H1 (cell line): ENCODE measurements around the gene BABAM2. TPM values are rescaled to one million over a fixed set of nuclear protein-coding genes. Genes with fewer than 3 reads are reported as not detected.

Experiments
- JUND ChIP-seq: IDR thresholded peaks from 2 replicates; pipeline ENCODE4 v1.6.1; 2011; ENCODE audit warnings: mild to moderate bottlenecking, improper control_type of control experiment, low read length
- NRF1 ChIP-seq: IDR thresholded peaks from 2 replicates; pipeline ENCODE4 v1.6.1; 2011; ENCODE audit warnings: mild to moderate bottlenecking, low read depth, low read length, improper control_type of control experiment
- SAP30 ChIP-seq: fragments of 300-600 bp; sonication (generic); IDR thresholded peaks from 2 replicates; pipeline ENCODE4 v1.7.1; 2012; ENCODE audit warnings: low read length, moderate library complexity, mild to moderate bottlenecking, inconsistent platforms; ENCODE audit not compliant: insufficient read depth, insufficient replicate concordance
- SP1 ChIP-seq: IDR thresholded peaks from 2 replicates; pipeline ENCODE4 v1.6.1; 2011; ENCODE audit warnings: low read depth, low read length
- TAF7 ChIP-seq: optimal IDR thresholded peaks from 2 replicates; pipeline ENCODE3; 2011; ENCODE audit warnings: low read depth, mild to moderate bottlenecking, inconsistent platforms, low read length, moderate library complexity, borderline replicate concordance
- YY1 ChIP-seq: IDR thresholded peaks from 2 replicates; pipeline ENCODE4 v1.6.1; 2011; ENCODE audit warnings: low read depth, mild to moderate bottlenecking, low read length
- polyA plus RNA-seq, 7 experiments: library from polyadenylated mRNA; depleted of rRNA in 3 of 7; stranded (reverse) in 5 of 7; unstranded in 2 of 7; fragments of >200 nt in 5 of 7; fragments of 200-250 nt in 2 of 7; gene quantifications; 1 replicate in 5 of 7; 2 replicates in 1 of 7; 4 replicates in 1 of 7; pipeline versions ENCODE4 v1.2.1 to v1.2.3, GENCODE V29; 2011 to 2013; ENCODE audit warnings: missing spikeins in 2 of 7, mixed read lengths in 2 of 7
- total RNA-seq: library from RNA; stranded (reverse); fragmentation: NEBNext Ultra II Directional; extraction: Animal tissue kit (Norgen Biotek cat#: 25700); gene quantifications from 2 replicates; pipeline ENCODE4 v1.2.1, GENCODE V29; 2021

The BABAM2 gene
- total and polyA plus RNA-seq, 2 of the 8 experiments (the other 6 are each of a cell fraction or from before 2014, with no cell fraction given) = 15.8 to 20.9 TPM

DNA sequence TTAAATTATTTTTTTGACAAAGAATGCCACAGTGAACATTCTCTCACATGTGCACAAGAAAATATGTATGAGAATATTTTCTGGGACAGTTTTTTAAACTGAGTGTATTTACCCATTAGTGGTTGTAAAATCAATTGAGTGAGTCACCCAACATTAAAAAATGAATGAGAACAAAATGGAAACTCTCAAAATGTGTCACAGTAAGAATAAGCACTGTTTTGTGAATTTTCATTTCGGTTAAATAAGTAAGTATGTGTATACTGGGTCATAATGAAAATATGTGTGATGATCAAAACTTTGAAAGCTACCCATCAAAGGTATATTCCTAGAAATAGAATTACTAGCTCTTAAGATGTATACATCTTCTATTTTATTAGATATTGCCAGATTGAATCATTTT lies 11.6 kb downstream of the BABAM2 start (continued):
- TF ChIP-seq SP1 = no peak
- TF ChIP-seq YY1 = no peak
- no peak for TF ChIP-seq NRF1
- TF ChIP-seq JUND = no peak
- TF ChIP-seq TAF7 = no peak
- no peak for TF ChIP-seq SAP30
- TF ChIP-seq, all 59 proteins: peak for 0
